ENCODE data around the gene FBXO31.
"Not testable (repeated sequence)": the region's sequence is repeated elsewhere in the genome, so short reads cannot be mapped to it uniquely, and the experiment has no call there.

FBXO31 gene

DNA sequence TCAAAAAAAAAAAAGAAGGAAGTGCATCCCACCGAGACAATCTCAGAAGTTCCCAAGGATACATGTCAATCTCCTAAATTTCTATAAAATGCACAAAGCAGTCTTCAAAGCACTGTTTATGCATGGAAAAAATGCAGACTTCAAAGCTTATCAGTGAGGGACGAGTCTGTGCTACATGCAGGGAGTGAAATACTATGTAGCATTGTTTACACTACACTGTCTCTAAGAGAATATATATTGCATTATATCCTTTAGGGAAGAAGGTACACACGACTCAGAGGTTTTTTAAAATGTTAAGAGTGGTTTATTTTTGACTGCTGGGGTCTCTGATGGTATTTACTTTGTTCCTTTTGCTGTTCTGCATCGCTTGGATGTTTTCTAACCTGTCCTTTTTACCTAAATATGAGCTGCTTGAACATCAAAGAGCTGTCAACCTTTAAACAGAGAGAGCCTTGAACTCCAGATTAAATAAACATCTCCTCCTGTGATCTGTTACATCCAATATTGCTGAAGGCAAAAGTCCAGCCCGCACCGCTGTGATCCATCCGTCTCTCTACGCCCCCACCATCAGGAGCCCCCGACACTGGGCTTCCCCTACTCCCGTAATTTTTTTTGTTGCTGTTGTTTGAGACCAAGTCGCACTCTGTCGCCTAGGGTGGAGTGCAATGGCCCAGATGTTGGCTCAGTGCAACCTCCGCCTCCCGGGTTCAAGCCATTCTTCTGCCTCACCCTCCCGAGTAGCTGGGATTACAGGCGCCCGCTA lies 1.4 kb downstream of the FBXO31 start:
- Histone ChIP-seq H3K27ac (ENCODE audit: low read depth, low read length) (no peak overlapping the region), H3K9ac (ENCODE audit: low read depth, low read length) (no peak overlapping the region; the same call in 1 of the 2 replicates), H3K9me3 (ENCODE audit: insufficient read depth, low read depth, low read length) (0 out of 2 replicates have a peak, but pooled peaks cover 4% of the 10 kb centered on the region), H3K36me3 (ENCODE audit: insufficient read depth, low read length) (no peaks in the 10 kb centered on the region), H3K27me3 (ENCODE audit: insufficient read depth, low read length) (no peaks in the 10 kb centered on the region), H3K4me1 (ENCODE audit: insufficient read depth, low read length) (no peaks in the 10 kb centered on the region), H3K4me3 (ENCODE audit: low read length) (peak overlapping the region; percentile 92)
- 53% methylated on average over 16 of the region's 17 CpGs for WGBS

DNA sequence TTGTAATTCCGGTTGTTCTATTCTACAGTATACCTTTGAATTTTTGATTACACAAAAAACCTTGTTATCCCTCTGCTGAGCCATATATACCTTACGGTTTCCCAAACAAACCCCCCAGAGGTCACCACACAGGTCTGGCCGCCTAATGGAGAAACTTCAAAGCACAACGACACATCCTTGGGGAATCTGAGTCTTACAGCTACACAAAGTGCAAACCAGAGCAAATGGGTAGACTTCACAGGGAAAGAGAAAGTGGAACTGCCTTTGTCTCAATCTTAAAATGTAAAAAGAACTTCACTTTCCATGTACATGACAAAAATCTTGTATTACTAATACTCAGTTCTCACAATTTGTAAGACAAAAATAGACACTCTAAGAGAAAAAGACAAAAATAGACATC lies 2.7 kb downstream of the FBXO31 start:
- no peak overlapping the region for H3K4me3 ChIP-seq (ENCODE audit: low read length)
- no peaks in the 10 kb centered on the region for H3K4me1 ChIP-seq (ENCODE audit: insufficient read depth, low read length)
- 0 out of 2 replicates have a peak, but pooled peaks cover 4% of the 10 kb centered on the region for H3K9me3 ChIP-seq (ENCODE audit: insufficient read depth, low read depth, low read length)
- H3K27me3 ChIP-seq (ENCODE audit: insufficient read depth, low read length), result no peaks in the 10 kb centered on the region
- WGBS, result 78% methylated on average over 4 of the region's 4 CpGs
- no peak overlapping the region for H3K9ac ChIP-seq (ENCODE audit: low read depth, low read length)
- no peaks in the 10 kb centered on the region for H3K36me3 ChIP-seq (ENCODE audit: insufficient read depth, low read length)
- no peak overlapping the region for H3K27ac ChIP-seq (ENCODE audit: low read depth, low read length)

DNA sequence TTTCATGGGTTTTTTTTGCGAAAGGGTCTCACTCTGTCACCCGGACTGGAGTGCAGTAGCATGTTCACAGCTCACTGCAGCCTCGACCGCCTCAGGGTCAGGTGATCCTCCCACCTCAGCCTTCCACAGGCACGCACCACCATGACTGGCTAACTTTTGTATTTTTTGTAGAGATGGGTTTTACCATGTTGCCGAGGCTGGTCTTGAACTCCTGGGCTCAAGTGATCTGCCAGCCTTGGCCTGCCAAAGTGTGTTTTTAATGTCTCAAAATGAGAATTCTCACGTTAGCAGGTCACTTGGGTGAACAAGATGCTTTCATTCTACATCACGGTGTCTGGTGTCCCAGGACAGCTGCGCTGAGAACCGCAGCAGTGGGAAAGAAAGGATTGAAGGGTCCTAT lies 3.2 kb downstream of the FBXO31 start:
- 0 out of 2 replicates have a peak, but pooled peaks cover 4% of the 10 kb centered on the region for H3K9me3 ChIP-seq (ENCODE audit: insufficient read depth, low read depth, low read length)
- no peak overlapping the region for H3K27ac ChIP-seq (ENCODE audit: low read depth, low read length)
- no peaks in the 10 kb centered on the region for H3K27me3 ChIP-seq (ENCODE audit: insufficient read depth, low read length)
- H3K4me1 ChIP-seq (ENCODE audit: insufficient read depth, low read length), result no peaks in the 10 kb centered on the region
- no peak overlapping the region for H3K4me3 ChIP-seq (ENCODE audit: low read length)
- WGBS, result 95% methylated on average over 10 of the region's 10 CpGs
- H3K36me3 ChIP-seq (ENCODE audit: insufficient read depth, low read length), result no peaks in the 10 kb centered on the region
- no peak overlapping the region for H3K9ac ChIP-seq (ENCODE audit: low read depth, low read length)

DNA sequence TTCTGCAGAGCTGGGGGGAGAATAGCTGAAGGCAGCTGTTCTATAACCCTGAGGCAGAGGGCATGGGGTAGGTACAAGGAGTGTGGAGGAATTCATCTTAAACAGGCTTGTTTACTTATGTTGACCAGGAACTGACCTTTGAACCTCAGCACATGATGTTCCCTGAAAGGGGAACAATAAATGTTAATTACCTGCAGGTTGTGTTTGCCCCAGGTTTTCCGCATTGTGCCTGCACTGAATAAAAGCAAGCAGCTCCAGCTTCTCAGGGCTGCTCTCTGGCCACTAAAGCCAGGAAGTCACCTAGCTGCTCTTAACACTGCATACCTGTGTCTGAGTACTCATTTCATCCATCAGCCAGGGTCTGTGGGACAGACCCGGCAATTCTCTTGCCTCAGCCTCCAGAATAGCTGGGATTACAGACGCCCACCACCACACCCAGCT lies 4.2 kb downstream of the FBXO31 start:
- WGBS, result 93% methylated on average over 3 of the region's 3 CpGs
- H3K27ac ChIP-seq (ENCODE audit: low read depth, low read length); H3K4me1 ChIP-seq (ENCODE audit: insufficient read depth, low read length); H3K27me3 ChIP-seq (ENCODE audit: insufficient read depth, low read length); H3K36me3 ChIP-seq (ENCODE audit: insufficient read depth, low read length); H3K4me3 ChIP-seq (ENCODE audit: low read length); H3K9me3 ChIP-seq (ENCODE audit: insufficient read depth, low read depth, low read length); H3K9ac ChIP-seq (ENCODE audit: low read depth, low read length): not testable (repeated sequence)

DNA sequence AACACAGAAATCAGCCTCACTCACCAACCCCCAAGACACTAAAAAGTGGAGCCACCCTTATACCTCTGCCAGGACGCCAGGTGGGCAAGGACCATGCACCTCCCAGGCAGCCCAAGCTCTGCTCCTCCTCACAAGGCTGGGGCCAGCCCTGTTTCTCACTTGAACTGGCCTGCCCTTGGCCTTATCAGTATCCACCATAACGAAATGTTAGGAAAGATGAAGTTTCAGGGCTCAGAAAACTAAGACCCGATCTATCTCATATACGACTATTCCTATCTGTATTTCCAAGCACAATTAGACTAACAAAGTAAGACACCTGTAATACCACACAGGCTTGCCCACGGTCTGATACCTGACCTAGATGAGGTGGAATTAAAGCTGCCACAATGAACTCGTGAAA lies 6.9 kb downstream of the FBXO31 start:
- Histone ChIP-seq H3K36me3 (ENCODE audit: insufficient read depth, low read length) (no peaks in the 10 kb centered on the region), H3K4me3 (ENCODE audit: low read length) (no peak overlapping the region), H3K27ac (ENCODE audit: low read depth, low read length) (no peak overlapping the region), H3K9me3 (ENCODE audit: insufficient read depth, low read depth, low read length) (0 out of 2 replicates have a peak, but pooled peaks cover 4% of the 10 kb centered on the region), H3K9ac (ENCODE audit: low read depth, low read length) (no peak overlapping the region), H3K27me3 (ENCODE audit: insufficient read depth, low read length) (no peaks in the 10 kb centered on the region), H3K4me1 (ENCODE audit: insufficient read depth, low read length) (no peaks in the 10 kb centered on the region)
- WGBS, result 95% methylated on average over 6 of the region's 6 CpGs

DNA sequence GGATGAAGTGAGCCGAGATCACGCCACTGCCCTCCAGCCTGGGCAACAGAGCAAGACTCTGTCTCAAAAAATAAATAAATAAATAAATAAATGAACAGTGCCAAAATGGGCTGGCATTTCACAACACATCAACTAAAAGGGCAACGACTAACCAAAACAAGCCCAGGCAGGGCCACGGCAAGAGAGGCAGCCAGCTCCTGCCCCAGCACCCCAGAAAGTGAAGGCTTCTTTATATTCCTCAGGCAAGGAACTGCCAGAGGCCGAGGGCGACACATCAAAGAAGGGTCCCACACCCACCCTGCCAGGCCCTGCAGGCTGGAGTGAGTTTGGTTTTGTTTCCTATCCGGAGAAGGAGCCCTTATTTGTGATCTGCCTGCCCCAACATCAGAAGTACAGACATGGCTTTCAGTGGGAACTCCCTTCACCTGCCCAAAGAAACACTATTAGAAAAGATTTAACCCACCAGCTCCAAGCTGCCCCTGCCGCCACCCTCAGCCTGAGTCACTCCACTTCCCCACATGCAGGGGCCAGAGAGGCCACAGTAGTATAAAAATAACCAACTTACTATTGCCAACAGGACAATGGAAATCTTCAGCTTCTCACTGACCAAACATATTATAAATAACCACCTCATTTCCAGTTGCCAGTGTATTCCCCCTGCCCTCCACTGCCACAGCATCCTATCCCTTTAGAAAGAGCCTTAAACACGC lies 8.0 kb downstream of the FBXO31 start:
- H3K4me1 ChIP-seq (ENCODE audit: insufficient read depth, low read length), result peaks cover 5% of the 10 kb centered on the region; the same call in 1 of the 2 replicates
- no peak overlapping the region for H3K27ac ChIP-seq (ENCODE audit: low read depth, low read length)
- no peak overlapping the region for H3K9ac ChIP-seq (ENCODE audit: low read depth, low read length)
- 0 out of 2 replicates have a peak, but pooled peaks cover 4% of the 10 kb centered on the region for H3K9me3 ChIP-seq (ENCODE audit: insufficient read depth, low read depth, low read length)
- no peaks in the 10 kb centered on the region for H3K36me3 ChIP-seq (ENCODE audit: insufficient read depth, low read length)
- WGBS, result 81% methylated on average over 8 of the region's 9 CpGs
- no peak overlapping the region for H3K4me3 ChIP-seq (ENCODE audit: low read length)
- H3K27me3 ChIP-seq (ENCODE audit: insufficient read depth, low read length), result no peaks in the 10 kb centered on the region

DNA sequence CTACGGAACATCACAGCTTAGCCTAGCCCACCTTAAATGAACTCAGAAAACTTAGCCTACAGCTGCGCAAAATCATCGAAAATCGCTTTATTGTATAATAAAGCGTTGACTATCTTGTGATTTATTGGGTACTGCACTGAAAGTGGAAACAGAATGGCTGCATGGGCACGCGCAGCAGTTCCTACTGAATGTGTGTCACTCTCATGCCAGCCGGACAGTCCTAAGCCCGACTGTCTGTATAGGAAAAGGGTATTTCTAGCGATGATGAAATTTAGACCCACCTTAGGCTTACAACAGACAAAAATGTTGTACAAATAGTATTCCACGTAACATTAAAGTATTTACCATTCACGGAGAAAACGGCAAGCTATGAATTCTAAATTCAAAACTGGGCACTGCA lies 9.3 kb downstream of the FBXO31 start:
- no peak overlapping the region for H3K9ac ChIP-seq (ENCODE audit: low read depth, low read length)
- H3K4me3 ChIP-seq (ENCODE audit: low read length), result no peak overlapping the region
- no peaks in the 10 kb centered on the region for H3K36me3 ChIP-seq (ENCODE audit: insufficient read depth, low read length)
- peaks cover 5% of the 10 kb centered on the region; the same call in 1 of the 2 replicates for H3K4me1 ChIP-seq (ENCODE audit: insufficient read depth, low read length)
- H3K27ac ChIP-seq (ENCODE audit: low read depth, low read length), result no peak overlapping the region
- H3K9me3 ChIP-seq (ENCODE audit: insufficient read depth, low read depth, low read length), result 0 out of 2 replicates have a peak, but pooled peaks cover 4% of the 10 kb centered on the region
- H3K27me3 ChIP-seq (ENCODE audit: insufficient read depth, low read length), result no peaks in the 10 kb centered on the region
- WGBS, result 92% methylated on average over 12 of the region's 13 CpGs

DNA sequence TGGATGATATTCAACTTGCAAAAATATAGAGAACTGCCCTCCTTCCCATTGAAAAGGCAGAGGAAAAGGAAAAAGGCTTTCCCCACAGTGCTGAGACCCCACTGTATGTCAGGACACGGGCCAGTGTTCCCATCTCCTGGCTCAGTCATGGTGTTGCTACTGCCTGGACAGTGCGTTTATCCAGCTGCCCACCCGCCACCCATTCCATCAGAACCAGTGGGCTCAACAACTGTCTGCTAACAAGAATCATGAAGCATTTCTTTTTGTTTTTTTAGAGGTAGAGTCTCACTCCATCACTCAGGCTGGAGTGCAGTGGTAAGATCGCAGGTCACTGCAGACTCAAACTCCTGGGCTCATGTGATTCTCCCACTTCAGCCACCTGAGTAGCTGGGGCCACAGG lies 11.3 kb downstream of the FBXO31 start:
- peaks cover 5% of the 10 kb centered on the region; the same call in 1 of the 2 replicates for H3K4me1 ChIP-seq (ENCODE audit: insufficient read depth, low read length)
- no peaks in the 10 kb centered on the region for H3K27me3 ChIP-seq (ENCODE audit: insufficient read depth, low read length)
- no peaks in the 10 kb centered on the region for H3K36me3 ChIP-seq (ENCODE audit: insufficient read depth, low read length)
- H3K9me3 ChIP-seq (ENCODE audit: insufficient read depth, low read depth, low read length), result no peaks in the 10 kb centered on the region
- no peak overlapping the region for H3K27ac ChIP-seq (ENCODE audit: low read depth, low read length)
- WGBS, result 94% methylated on average over 4 of the region's 4 CpGs
- no peak overlapping the region for H3K9ac ChIP-seq (ENCODE audit: low read depth, low read length)
- H3K4me3 ChIP-seq (ENCODE audit: low read length), result no peak overlapping the region

DNA sequence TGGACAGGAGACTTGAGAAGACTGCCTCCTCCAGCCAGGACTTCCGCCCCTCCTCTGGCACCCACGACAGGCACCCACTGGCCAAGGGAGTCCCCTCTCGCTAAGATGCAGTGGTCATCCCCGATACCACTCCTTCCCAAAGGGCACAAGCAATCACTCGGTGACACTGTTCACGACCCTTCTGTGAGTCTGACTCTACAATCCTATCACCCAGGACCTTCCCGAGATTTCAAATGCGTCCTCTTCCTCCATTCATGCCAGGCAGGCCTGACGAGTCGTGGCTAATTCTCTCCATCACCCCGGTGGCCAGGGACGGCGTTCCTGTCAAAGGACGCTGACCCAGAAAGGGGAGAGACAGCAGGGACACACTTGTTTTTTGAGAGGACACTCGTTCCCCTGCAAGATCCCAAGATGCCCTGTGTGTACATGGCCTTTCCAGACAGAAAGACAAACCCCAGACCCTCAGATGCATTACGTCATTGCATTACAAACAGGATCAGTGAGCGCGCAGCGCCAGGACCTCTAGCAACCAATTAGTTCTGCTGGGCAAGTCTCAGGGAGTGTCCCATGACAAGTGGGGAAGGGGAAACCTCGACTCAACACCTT lies 12.2 kb downstream of the FBXO31 start:
- Histone ChIP-seq H3K27ac (ENCODE audit: low read depth, low read length) (no peak overlapping the region), H3K27me3 (ENCODE audit: insufficient read depth, low read length) (no peaks in the 10 kb centered on the region), H3K36me3 (ENCODE audit: insufficient read depth, low read length) (0 out of 2 replicates have a peak, but pooled peaks cover 5% of the 10 kb centered on the region), H3K4me1 (ENCODE audit: insufficient read depth, low read length) (peaks cover 5% of the 10 kb centered on the region; the same call in 1 of the 2 replicates), H3K4me3 (ENCODE audit: low read length) (no peak overlapping the region), H3K9me3 (ENCODE audit: insufficient read depth, low read depth, low read length) (no peaks in the 10 kb centered on the region), H3K9ac (ENCODE audit: low read depth, low read length) (no peak overlapping the region; the same call in 1 of the 2 replicates)
- WGBS, result 87% methylated on average over 20 of the region's 20 CpGs

DNA sequence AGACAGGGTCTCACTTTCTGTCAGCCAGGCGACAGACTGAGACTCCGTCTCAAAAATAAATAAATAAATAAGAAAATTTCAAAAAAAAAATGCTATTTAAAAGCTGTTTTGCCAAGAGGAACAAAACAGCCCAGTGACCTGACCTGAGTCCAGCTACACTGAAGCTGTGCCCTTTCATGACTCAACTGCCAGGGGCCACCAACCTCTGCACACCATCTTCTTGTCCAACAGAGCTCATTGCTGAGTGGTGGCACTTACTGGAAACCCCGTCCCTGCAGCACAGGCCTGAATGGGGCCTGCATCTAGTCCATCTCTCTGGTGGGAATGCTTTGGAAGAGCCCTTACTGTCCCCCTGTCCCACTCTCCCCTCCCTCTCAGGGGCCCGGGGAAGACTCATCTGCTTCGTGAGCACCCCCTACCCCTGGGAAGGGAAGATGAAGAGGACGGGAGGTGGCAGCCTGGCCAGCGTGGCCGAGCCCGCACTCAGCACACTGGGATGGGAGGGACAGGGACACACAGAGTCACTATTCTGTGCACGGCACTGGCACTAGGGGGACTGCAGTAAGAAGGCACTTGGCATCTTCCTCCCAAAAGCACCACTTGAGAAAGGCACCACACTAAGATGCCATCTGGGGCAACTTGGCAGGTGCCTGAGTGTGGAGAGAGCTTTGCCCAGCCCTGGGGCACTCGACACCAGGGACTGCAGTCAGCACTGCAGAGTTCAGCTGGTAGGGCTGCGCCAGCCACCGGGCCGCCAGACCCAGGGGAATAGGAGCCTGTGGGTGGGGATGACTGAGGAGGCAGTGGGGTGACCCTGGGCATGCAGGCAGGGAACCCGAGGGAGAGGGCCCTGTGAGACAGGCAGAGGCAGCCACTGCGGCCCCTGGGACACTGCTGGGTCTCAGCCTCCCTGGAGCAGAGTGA lies 13.5 kb downstream of the FBXO31 start:
- Histone ChIP-seq H3K9ac (ENCODE audit: low read depth, low read length) (no peak overlapping the region), H3K4me3 (ENCODE audit: low read length) (no peak overlapping the region), H3K27me3 (ENCODE audit: insufficient read depth, low read length) (no peaks in the 10 kb centered on the region), H3K36me3 (ENCODE audit: insufficient read depth, low read length) (0 out of 2 replicates have a peak, but pooled peaks cover 5% of the 10 kb centered on the region), H3K27ac (ENCODE audit: low read depth, low read length) (no peak overlapping the region), H3K4me1 (ENCODE audit: insufficient read depth, low read length) (peaks cover 5% of the 10 kb centered on the region; the same call in 1 of the 2 replicates), H3K9me3 (ENCODE audit: insufficient read depth, low read depth, low read length) (no peaks in the 10 kb centered on the region)
- 82% methylated on average over 13 of the region's 16 CpGs for WGBS

Measured in HUES64 (cell line).